Effector CD4-positive, alpha-beta T cell (primary cell): Measurements from ENCODE around the gene DNM2.
"Not testable (repeated sequence)": the region's sequence is repeated elsewhere in the genome, so short reads cannot be mapped to it uniquely, and the experiment has no call there.

Experiments used
- DNase-seq: peaks from one replicate; pipeline ENCODE4 v3.0.0-alpha.2; 2020

DNM2 gene

DNA sequence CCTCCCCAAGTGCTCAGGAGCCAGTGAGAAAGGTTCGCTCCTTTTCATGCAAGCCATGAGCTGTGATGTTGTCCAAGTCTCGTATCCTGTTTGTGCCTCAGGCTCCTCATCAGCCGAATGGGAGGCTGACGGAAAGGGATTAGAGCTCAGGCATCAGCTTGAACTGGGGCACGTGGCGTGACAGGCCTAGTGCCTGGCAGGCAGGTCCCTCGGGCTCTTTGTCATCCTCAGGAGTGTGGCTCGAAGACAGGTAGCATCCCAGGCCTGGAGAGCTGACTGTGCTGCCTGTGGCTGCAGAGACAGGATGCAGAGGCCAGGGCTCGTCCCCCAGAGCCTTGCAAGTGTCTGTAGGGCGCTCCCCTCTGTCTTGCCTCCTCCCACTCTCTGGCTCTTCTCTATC, 38.5 kb downstream of the DNM2 start:
- no peak for DNase-seq

DNA sequence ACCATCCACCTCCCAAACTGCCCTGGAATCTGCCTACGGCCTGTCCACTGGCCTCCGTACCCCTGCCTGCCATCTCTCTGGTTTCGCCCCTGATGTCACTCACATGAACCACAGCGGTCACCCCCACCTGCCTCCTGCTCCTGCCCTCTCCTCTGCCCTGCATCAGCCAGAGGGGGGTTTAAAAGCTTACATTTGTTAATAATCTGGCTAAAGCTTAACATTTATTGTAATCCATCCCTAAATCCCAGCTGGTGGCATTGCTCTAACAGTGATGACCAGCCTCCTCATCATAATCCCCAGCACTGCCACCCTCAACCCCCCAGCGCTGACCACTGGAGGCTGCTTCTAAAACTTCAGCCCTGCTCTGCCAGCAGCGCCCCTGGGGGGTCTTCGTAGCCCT, 38.9 kb downstream of the DNM2 start:
- no peak for DNase-seq

DNA sequence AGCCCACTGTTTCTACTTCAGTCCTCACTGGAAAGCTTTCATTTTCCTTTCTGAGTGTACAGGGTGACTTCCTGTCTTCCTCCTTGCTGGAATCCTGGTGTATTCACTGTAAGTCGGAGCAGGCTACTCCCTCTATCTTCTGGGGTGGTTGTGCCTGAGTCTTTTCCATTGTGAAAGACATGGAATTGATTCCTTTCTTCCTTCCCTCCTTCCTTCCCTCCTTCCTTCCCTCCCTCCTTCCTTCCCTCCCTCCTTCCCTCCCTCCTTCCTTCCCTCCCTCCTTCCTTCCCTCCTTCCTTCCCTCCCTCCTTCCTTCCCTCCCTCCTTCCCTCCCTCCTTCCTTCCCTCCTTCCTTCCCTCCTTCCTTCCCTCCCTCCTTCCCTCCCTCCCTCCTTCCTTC, 40.2 kb downstream of the DNM2 start:
- DNase-seq, result not testable (repeated sequence)

DNA sequence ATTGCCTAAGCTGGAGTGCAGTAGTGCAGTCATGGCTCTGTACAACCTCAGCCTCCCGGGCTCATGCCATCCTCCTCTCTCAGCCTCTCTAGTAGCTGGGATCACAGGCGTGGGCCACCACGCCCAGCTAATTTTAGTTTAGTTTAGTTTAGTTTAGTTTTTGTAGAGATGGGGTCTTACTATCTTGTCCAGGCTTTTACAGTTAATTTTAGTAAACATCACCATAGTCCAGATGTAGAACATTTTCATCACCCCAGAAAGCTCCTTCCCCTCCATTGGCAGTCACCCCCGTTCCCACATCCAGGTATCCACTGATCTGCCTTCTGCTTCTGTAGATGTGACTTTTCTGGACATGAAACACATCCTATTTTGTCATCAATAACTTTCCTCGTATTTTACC, 41.1 kb downstream of the DNM2 start:
- DNase-seq, result no peak

DNA sequence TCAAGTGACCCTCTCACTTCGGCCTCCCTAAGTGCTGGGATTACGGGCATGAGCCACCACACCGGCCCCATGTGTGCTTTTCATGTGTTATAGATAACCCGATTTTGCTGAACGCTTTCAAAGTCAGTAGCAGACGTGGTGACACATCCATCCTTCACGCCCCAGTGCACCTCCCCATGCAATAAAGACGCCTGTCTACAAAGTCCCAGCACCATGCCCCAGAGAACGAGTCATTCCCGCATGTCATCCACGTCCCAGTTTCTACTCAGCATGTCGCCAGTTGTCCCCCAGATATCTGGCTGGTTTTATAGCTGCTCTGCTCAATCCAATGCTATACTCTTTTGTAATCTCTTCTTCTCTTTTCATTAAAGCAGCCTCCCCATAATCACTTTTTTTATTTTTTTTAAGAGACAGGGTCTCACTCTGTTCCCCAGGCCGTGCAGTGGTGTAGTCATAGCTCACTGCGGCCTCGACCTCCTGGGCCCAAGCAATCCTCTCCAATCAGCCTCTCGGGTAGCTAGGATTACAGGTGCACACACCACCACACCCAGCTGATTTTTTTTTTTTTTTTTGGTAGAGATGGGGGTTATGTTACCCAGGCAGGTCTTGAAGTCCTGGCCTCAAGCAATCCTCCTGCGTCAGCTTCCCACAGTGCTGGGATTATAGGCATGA, 42.5 kb downstream of the DNM2 start:
- DNase-seq, result peak; percentile 52

DNA sequence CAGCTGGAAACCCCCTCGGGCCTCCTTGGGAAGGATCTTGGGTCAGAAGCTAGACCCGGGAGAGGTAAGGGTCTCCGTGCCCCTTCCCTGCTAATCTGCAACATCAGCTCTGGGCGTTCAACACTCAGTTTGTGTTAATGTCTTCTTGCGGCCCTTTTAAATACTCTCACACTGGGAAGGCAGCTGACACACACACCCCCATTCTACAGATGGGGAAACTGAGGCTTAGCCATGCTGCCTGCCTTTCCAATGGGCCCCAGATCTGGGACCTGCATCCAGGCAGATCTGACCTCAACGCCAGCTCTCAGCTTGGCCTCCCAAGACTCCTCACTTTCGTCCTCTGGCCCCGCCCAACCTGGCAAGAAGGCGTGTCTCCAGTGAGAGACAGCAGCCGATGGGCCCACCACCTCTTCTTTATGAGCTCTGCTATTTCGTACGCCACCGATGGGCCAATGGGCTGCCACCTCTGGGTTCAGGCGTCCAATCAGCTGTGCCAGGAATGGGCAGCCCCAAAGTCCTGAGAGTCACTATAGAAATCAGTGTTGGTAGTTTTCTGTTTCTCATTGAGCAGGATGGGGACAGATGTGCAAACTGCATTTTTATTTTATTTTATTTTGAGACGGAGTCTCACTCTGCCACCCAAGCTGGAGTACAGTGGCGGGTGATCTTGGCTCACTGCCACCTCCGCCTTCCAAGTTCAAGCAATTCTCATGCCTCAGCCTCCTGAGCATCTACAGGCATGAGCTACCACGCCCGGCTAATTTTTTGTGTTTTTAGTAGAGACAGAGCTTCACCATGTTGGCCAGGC, 43.8 kb downstream of the DNM2 start:
- DNase-seq, result no peak

DNA sequence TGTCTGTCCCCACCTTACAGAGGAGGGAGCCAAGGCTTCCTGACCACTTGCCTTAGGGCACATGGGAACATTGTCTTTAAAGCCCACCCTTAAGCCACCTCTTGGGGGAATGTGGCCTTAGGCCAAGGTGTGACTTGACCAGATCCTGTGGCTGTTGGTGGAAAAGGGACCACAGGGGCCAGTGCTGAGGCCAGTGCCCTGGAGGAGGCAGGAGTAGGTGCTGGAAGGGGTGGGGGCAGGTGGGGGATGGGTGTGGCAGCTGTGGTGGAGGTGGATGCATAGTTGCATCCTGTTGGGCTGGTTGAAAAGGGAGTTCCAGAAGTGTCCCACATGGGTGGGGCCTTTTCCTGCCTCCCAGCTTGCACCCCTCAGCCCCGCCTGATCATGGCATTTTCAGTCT, 44.8 kb downstream of the DNM2 start:
- DNase-seq, result no peak

DNA sequence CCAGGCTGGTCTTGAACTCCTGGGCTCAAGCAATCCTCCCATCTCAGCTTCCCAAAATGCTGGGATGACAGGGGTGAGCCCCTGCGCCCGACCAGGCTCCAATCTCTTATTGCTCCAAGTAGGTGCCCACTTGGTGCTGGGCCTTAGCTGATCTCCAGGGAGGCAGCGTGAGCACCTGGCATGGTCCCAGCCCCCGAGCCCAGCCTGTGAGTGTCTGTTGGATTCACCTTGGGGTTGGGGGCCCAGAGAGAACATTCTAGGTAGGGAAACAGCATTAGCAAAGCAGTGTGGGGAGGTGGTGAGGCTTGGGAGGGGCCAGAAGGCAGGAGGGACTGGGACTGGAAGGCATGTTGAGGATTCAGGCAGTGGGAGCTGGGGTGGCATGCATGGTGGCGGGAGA, 45.5 kb downstream of the DNM2 start:
- no peak for DNase-seq

DNA sequence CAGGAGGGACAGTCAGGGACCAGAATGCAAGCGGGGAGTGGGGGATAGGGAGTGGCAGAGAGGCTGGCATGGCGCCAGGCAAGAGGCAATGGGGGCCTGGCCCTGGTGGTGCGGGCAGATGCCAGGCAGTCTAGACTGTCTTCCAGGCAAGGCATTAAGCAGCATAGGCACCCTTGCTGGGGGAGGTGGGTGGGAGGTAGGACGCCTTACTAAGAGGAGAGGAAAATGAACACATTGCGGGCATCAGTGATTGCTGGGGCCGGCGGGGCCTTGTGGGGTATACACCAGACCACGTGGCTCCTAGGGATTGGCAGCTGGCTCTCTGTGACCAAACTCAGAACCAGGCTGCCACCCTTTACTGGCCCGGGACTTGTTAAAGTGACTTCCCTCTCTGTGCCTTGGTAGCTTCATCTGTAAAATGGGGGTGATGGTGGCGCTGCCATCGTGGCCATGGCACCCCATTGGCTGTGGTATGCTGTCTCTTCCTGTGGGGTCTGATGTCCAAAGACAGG, 46.0 kb downstream of the DNM2 start:
- no peak for DNase-seq

DNA sequence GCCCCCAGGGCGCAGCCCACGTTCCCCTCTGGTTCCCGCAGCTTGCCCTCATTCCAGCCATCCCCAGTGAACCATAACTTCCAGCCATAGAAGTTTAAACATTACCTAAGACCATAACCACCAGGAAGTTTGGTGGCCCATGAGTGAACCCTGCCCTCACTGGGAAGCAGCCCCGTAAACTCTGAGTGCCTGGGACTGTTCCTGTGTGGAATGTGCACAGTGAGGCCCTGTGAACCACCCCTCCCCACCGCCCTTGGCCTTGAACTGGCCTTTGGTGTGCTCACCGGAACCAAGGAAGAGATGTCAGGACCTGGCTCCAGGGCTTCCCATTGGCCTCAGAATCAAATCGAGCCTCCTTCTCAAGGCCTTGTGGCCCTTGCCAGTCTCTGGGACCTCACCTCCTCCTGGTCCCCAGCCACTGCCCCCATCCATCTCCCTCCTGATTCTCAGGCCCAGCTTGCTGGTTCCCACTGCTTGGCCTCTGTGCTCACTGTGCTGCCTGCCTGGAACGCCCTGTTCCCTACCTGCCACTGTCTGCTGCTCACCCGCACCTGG, 46.5 kb downstream of the DNM2 start:
- DNase-seq, result no peak

DNA sequence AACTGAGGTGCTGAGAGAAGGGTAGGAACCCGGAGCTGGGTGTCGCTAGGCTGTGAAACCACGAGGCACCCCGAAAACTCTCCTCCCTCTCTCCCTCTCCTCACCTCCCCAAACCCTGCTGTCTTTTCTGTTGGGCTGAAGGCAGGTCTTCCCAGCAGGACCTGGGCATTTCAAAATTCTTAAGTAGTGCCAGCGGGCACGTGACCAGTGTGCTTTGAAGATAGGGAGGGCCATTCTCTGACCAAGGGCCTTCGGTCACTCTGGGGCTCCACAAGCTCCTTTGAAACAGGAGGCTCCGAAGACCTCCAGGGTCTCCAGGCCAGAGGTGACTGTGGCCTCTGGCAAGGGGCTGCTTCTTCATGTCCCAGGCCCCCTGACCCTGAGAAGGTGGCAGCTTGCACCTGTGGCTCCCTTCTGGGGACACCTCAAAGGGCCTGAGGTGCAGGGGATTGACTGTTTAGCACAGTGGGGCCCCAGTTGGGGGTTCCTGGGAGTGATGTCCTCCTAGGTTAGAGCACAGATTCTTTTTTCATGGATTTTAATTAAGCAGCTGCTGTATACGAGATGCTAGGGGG, 48.3 kb downstream of the DNM2 start:
- no peak for DNase-seq

DNA sequence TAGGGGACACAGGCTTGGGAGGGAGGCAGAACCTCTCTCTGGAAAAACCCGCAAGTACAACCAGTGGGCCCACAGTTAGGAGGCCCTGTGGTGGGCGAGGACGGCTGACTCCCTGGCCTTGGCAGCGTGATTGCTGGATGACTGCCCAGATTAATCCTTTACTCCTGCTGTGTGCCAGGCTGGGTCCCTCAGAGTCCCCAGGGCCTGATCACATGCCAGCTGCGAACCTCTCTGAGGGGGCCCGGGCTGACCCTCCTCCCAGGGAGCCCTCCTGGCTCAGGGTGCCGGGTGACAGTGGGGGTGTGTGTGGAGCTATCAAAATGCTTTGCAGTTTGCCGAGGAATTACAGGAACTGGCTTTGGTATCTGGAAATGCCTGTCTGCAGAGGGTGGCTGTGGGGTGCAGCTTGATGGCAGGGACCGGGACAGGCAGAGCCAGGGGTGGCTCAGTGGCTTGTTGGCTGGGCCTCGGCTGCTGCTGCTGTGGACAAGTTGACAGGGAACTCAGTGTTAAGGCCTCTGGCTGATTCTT, 48.9 kb downstream of the DNM2 start:
- DNase-seq, result no peak

DNA sequence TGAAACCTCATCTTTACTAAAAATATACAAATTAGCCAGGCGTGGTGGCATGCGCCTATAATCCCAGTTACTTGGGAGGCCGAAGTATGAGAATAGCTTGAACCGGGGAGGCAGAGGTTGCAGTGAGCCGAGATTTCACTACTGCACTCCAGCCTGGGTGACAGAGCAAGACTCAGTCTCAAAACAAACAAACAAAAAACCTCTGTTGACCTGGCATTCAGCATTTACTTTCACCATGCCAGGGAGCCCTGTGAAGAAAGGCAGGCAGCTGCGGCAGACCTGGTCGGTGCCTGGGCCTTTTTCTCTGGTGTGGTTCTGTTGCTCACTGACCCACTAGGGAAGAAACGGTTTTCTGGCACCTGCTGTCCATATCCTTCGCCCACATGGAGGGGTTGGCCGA, 49.8 kb downstream of the DNM2 start:
- DNase-seq, result no peak

DNA sequence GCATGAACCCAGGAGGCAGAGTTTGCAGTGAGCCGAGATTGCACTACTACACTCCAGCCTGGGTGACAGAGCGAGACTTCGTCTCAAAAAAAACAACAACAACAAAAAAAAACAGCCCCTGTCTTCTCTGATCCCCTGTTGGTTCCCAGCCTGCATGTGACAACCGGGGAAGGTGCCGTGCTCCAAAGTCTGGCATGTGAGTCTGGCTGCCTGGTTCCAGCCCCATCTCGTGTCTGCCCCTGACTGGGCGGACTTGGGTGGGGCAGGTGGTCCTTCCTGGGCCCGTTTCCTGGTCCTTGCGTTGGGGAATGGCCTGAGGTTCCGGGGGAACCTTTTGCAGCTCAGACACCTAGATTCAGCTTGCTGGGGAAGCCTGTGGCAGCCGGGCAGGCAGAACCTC, 50.5 kb downstream of the DNM2 start:
- no peak for DNase-seq

DNA sequence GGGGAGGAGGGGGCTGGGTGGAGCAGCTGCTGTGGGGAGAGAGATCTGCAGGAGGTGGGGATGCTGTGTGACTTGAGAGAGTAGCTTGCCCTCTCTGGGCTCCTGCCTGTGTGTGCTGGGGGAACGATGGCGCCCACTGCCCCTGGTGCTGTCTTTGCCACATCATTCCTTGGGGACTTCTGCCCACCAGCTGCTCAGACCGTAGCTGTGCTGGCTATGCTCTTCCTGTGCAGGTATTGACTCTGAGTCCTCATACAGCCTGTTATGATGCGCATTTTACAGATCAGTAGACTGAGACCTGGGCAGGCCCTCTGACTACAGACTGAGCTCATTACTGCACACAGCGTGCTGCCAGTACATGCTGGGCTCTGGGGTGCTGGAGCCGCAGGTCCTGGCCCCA, 51.1 kb downstream of the DNM2 start:
- DNase-seq, result no peak

DNA sequence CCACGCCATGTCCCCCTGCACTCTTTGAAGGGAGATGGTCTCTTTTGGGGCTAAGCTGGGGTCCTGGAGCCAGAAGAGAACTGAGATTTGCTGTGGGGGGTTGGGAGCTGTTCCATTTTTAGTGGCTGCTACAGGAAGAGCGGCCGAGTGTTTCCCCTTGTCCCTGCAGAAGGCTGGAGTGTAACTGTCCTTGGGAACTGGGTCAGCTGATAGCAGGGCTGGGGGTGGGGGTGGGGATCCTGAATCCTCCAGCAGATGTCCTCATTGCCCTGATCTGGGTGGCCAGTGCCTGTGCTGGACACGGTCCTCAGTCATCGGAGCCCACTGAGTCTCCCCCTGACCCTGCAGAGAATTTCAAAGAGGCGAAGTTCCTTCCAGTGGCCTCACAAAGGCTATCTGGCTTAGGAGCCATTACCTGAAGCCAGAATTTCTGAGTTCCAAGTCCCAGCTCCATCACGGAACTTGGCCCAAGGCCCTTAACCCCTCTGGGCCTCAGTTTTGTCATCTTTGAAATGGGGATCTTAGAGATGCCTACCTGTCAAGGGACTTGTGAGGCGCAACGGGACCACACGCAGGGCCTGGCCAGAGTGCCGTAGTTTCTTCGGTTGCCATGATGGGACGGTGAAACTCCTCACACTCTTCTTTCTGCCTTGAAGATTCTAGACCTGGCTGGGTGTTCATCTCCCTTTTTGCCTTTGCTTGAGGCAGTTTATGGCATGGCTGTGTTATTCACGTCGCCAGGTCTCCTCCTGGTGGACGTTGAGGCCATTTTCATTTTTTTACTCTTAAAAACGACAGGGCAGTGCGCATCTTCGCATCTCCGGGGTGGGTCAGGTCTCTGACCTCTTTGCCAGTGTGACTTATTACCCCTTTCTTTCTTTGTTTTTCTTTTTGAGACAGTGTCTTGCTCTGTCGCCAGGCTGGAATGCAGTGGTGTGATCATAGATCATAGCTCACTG, 51.9 kb downstream of the DNM2 start:
- no peak for DNase-seq

DNA sequence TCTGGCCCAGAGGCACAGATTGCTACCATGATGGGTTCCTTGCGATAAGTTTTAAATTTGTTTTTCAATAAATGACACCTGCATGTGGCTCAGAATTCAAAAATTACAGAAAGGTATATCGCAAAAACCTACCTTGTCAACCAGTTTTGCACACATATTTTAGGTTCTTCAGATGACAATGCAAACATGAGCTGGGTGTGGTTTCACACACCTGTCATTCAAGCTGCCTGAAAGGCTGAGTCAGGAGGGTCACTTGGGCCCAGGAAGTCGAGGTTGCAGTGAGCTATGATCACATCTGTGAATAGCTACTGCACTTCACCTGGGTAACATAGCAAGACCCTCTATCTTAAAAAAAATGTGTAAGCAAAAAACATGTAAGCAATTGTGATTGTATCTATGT, 56.1 kb downstream of the DNM2 start:
- no peak for DNase-seq

DNA sequence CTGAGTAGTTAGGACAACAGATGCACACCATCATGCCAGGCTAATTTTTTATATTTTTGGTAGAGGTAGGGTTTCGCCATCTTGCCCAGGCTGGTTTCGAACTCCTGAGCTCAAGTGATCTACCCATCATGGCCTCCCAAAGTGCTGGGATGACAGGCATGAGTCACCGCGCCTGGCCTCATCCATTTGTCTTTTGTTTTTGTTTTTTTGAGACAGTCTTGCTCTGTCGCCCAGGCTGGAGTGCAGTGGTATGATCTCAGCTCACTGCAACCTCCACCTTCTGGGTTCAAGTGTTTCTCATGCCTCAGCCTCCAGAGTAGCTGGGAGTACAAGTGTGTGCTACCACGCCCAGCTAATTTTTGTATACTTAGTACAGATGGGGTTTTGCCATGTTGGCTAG, 57.0 kb downstream of the DNM2 start:
- no peak for DNase-seq

DNA sequence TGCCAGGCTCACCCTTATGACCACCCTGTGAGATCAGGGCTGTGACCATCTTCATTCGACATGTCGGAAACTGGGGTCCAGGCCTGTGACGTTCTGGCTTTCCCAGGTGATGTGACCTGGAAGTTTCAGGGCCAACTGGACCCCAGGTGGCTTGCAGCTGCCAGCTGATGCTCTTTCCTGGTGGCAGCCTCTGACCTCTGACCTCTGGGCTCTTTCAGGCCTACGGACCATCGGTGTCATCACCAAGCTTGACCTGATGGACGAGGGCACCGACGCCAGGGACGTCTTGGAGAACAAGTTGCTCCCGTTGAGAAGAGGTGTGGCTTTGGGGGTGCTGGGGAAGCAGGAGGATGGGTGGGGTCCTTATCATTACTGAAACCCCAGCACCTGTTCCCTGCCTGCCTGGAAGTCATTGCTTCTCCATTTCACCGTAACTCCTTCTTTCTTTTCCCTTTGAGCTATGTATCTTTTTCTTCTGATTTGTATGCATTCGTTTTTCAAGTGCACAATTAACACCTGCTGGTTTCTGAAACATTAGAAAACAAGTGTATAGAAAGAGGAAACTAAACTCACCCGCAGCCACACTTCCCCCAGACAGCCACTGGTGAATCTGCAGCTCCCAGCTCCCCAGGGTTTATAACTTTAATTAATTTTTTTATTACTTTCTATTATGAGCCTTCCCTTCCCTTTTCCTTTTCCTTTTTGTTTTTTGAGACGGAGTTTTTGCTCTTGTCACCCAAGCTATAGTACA, 59.2 kb downstream of the DNM2 start:
- no peak for DNase-seq

DNA sequence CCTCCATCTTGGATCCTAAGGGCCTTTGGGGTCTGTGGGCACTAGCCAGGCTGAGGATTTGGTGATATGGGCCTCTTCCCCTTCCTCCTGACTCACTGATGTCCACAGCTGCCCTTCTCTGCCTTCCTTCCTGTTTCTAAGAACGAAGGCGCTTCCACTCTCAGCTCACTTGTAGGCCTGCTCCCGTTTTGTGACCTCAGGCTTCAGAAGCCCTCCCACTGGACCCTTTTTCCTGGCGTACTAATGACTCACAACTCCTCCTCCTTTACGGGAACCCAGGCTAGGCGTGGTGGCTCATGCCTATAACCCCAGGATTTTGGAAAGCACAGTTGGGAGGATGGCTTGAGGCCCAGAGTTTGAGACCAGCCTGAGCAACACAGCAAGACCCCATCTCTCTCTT, 62.5 kb downstream of the DNM2 start:
- DNase-seq, result no peak

DNA sequence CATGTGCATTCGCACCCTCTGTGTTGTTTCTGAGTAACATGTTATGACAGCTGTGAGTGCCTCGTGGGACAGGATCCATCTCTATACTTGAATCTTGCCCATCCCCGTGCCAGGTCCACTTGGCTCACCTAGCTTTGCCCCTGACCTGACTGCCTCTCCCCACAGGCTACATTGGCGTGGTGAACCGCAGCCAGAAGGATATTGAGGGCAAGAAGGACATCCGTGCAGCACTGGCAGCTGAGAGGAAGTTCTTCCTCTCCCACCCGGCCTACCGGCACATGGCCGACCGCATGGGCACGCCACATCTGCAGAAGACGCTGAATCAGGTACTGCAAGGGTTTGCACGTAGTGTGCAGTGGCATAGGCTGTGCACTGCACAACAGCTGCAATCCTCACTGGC, 64.9 kb downstream of the DNM2 start:
- no peak for DNase-seq

DNA sequence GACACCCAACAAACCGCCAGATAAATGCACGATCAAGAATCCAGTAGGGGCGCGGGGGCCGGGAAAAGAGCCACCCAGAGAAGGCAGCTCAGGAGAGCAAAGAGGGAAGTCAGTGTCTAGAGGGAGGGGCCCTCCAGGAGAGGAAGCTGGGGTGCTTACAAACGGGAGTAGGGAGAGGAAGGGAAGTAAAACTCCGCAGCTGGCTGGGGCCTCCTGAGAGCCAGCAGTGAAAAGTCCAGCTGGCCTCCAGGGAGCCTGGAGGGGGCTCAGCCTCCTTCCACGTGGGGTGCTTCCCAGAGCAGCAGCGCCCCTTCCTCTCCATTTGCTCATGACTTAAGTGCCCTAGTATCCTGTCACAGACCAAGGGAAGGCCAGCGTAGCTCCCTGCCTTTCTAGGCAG, 66.4 kb downstream of the DNM2 start:
- no peak for DNase-seq
